Stimulated activated naive CD4-positive, alpha-beta T cell treated with Interleukin-2 at 50 U/mL for 16 hours (primary cell): ENCODE results near the gene ASB9.
"Not testable (repeated sequence)": the region's sequence is repeated elsewhere in the genome, so short reads cannot be mapped to it uniquely, and the experiment has no call there.

ENCODE experiments used
- DNase-seq: peaks from one replicate; lab custom pipeline; 2025; lab: John Stamatoyannopoulos, UW

ASB9 gene

DNA sequence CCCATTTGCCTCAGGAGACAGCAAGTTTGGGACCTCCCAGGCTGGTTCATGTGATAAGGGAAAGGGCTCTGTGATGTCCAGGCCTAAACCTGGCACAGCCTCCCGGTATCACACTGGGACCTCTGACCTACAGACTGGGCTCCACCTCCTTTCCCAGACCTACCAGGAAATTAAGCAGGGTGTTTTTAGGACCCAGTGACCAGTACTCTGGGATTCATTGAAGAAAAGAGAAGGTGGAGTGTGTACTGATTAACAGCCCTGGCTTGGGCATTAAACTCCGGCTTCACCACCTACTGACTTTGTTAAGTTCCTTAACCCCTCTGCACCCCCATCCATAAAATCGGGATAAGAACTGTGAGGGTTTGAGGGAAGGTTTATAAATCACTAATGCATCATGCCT, 28.6 kb downstream of the ASB9 start:
- no peak for DNase-seq

DNA sequence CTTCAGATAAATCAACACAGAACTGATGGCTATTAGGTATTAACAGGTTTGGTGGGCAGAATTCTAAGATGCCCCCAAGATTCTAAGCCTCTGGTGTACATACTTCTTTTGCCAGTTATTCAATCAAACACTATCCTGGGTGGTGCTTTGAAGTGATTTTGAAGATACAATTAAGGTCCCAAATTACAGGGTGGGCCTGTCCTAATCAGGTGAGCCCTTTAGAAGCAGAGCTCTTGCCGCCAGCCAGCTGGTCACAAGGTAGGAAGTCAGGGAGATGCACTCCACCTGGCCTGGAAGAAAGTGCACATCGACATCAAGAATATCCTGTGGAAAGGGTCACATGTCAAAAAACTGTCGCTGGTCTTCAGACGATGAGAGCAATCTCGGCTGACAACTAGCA, 29.5 kb downstream of the ASB9 start:
- no peak for DNase-seq

DNA sequence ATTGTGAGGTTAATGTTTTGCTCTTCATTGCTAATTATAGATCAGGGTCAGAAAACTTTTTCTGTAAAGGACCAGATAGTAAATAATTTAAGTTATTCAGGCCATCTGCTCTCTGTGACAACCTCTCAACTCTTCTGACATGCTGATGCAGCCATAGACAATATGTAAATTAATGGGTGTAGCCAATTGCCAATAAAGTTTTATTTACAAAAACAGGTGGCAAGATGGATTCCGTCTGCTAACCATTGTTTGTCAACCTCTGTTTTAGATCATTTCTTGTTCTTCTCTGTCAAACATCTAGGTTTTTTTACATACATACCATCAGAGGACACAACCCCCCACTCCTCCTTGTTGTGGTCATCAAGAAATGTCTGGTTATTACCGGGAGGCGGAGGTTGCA, 33.7 kb downstream of the ASB9 start:
- no peak for DNase-seq

DNA sequence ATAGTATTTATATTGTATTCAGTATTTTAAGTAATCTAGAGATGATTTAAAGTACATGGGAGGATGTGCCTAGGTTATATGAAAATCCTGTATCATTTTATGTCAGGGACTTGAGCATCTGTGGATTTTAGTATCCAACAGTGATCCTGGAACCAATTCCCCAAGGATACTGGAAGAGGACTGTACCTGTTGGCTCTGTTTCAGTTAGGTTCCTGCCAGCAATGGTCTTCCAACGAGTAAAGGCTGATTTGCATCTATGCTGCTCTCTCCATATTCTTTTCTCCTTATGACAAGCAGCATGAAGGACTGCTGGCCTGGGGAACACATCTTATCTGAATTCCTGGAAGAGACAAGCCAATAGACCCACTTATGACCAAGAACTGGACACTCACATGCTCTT, 34.9 kb downstream of the ASB9 start:
- DNase-seq: no peak

DNA sequence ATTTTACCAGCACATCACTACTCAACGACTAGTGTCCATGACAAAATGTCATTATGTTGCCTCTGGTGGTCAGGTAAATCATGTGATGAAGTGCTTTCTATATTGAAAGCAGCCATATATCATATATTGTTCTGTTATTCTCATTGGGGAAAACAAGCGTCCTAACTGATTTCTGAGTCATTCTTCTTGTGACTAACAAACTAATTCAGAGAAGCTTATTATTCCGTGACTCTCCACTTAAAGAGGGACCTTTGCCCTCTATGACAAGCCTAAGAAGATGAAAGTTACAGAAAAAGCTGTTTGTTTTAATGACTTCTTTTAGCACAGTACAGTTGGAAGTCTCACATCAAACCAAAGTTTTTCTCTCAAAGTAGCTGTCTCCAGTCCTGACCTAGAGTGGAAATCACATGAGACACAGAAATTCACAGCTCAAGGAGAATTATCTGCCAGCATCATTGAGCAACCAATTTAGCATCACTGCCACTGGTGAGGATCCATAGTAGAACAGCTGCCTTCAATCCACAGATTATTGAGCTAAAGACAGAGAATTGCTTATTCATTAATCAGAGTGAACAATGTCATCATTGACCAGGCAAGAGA, 36.4 kb downstream of the ASB9 start:
- no peak for DNase-seq

DNA sequence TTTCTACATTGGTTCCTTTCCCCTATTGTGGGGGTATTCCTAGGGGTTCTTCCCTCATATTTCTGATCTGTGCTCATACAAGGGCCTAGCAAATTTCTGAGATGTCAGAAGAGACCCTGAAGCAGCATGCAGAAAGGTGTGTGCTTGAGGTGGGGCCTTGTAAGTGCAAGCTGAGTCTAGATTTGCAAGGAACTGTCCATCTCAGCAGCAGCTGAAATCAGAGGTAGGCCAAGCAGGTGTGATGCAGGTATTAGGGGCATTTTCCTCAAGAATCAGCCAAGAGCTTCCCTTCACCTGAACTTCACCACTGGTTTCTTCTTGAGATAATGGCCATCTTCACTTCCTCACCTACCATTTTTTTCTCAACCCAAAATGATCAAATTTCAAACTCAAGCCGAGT, 45.1 kb downstream of the ASB9 start:
- DNase-seq: no peak

DNA sequence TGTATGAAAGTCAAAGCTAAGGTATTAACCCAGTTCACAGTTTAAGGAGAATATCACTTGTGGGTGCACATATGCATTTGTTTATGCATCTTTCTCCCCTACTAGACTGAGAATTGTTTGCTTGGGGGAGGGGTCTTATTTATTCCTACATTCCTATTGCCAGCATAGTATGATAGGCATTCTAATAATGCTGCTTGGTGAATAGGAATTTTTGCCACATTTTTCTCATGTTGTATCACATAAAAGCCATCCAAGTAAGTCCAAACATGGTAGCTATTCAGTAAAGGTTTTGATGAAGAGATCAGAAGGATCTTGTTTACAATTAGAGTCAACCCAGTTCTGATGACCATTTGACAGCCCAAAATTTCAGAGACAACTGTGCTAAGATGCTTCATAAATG, 48.6 kb downstream of the ASB9 start:
- DNase-seq: no peak

DNA sequence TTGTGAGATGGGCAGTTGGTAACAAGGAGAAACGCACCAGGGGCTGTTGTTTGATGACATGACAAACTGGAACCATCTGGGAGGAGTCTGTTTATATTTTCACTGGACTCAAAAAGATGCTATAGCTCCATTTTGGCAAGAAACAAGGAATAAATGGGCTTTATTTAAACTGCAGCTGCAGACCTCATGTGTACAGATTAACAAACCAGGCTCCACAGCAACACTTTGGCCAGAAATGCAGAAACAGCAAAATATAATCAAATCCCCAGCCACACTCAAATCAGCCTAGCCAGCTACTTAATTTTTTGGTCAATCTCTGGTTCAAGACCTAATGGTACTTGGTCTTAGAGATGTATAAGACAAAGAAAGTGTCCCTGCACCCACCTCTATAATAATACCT, 52.7 kb downstream of the ASB9 start:
- DNase-seq: no peak

DNA sequence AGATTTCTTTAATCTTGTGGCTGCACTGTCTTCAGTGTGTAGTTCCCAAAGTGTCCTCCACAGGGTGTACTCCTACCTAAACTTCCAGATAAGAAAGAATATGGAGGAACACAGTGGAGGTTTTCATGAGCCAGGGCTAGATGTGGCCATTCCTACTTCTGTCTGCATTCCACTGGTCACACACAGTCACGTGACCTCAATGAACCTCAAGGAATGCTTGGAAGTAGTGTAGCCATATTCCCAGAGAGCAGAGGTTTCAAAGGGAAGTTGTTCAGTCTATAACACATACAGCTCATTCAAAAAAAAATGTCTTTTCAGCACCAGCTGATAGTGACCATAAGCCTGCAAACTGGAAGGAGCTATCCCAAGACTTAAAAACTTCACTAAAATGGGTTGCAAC, 53.6 kb downstream of the ASB9 start:
- no peak for DNase-seq

DNA sequence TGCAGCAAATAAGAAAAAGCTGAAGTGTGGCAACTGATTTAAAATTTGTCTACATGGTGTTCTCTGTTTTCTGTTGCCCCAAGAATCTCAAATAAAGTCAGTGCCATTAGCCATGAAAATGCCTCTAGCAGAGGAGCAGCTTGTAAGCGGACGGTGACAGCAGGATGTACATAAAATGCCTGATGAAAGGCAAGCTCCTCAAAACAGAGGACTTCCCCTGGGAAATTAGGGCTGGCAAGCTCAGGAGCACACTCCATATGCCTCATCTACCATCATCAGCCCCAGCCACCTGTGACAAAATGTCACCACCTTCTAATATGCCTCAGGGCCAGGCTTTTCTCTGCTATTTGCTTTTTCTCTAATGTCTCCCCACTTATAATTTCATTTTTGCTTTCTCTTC, 54.5 kb downstream of the ASB9 start:
- no peak for DNase-seq

DNA sequence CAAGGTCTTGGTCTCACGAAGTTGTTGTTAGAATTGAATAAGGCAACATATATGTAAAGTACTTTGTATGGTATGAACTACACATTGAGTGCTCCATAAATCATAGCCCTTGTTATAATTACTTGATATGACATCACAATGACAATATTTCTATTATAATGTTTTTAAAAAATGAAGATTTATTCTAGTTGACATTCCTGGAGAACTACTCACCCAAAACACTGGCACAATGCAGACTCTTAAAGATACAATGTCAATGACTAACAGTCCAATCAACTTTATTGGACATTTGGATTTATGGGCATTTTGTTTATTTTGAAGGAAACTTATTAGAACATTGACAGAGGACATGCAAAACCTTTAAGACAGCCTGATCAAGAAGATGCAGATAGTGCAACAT, 55.3 kb downstream of the ASB9 start:
- DNase-seq: no peak

DNA sequence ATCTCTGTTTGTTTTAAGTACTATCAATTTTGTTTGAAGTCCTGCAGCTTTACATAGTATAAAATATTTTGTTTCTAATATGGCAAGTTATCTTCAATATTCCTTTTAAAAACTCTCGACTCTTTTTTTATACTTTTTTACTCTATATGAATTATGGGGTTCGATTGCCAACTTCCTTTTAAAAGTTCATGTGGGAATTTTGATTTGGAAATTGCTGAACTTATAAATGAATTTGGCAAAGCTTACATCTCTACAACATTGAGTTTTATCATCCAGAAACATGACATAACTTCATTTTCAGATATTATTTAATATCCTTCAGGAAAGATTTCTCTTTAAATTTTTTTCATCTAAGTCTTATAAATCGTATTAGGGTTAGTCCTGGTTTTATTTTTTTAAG, 60.8 kb downstream of the ASB9 start:
- no peak for DNase-seq

DNA sequence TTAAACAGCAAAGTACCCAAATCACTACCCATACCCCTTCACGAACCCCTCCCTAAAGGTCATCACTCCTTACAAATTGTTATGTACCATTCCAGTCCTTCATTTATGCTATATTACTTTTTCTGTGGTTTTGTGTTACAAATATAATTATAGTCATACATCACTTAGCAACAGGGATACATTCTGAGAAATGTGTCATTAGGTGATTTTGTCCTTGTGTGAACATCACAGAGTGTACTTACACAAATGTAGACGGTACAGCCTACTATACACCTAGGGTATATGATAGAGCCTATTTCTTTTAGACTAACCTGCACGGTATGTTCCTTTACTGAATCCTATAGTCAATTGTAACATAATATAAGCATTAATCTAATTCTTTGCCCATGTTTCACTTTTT, 61.9 kb downstream of the ASB9 start:
- no peak for DNase-seq

DNA sequence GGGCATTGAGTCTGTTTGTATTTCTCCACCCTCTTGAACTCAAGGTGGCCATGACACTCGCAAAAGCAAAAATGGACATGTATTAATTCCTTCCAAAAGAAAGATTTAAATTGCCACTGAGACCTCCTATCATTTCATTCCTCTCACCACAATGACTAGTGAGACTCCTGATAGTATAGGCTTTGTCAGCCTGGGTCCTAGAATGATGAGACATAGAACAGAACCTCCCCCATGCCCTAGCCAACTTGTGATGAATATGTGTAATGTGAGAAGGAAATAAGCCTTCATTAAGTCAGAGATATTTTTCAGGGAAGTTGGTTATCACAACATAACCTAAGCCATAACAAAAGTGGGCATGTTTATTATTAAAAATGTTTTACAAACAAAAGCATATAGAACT, 62.5 kb downstream of the ASB9 start:
- DNase-seq: no peak

DNA sequence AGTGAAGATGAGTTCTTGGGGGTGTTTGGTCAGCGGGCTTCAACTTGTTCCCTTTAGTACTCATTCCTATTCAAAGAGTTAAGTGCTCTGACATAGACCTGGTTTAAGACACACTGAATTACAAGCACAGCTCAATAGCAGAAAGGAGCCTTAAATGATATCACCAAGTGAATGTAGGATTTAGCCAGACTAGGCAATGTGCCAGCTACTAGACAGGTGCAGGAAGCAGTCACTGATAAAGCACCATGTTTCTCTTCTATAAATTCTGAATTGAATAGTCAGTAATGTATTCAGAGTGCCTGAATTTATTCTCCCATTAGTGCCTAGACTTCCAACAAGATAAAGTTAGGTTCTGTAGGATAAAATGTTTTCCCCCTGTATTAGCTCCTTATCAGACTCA, 63.6 kb downstream of the ASB9 start:
- DNase-seq: no peak

DNA sequence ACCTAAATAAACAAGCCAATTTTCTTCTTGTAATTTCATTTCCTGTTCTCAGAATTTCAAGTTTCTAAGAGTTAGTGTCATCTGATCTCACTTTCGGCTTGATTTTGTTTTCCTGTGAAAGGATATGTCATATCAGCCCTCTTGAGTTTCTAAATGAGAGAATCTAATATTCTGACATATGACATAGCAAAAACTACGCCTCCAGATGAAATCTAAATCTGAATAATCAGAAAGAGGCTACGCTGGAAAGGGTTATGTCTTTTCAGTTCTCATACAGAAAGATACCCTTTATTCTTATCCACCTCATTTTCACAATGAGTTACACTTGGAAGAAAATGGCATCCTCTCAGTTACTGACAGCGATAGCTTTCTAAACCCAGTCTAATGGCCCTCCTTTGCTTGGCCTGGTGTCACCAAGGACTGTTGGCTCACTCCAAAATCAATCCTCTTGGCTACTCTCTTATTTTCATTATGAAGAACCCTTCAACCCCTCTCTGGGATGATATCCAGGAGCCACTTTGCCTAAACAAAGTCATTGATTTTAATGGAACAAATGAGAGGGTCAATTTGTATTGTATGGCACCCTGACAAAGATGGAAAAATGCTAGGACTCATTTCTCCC, 65.6 kb downstream of the ASB9 start:
- DNase-seq: no peak

DNA sequence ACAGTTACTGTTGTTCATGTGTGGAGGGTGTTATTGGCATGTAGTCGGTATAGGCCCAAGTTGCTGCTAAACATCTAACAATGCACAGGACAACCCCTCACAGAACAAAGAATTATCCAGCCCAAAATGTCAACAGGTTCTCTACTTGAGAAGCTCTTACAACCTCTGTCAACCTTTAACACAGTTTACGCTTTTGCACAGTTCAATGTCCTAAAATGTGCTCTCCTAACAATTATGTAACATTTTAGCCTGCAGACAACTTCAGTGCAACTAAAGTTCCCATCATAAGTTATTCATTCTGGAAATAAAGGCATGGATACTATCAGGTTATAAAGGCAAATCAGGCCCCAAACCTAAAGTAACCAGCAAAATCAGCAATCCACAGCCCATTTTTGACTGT, 66.2 kb downstream of the ASB9 start:
- DNase-seq: no peak

DNA sequence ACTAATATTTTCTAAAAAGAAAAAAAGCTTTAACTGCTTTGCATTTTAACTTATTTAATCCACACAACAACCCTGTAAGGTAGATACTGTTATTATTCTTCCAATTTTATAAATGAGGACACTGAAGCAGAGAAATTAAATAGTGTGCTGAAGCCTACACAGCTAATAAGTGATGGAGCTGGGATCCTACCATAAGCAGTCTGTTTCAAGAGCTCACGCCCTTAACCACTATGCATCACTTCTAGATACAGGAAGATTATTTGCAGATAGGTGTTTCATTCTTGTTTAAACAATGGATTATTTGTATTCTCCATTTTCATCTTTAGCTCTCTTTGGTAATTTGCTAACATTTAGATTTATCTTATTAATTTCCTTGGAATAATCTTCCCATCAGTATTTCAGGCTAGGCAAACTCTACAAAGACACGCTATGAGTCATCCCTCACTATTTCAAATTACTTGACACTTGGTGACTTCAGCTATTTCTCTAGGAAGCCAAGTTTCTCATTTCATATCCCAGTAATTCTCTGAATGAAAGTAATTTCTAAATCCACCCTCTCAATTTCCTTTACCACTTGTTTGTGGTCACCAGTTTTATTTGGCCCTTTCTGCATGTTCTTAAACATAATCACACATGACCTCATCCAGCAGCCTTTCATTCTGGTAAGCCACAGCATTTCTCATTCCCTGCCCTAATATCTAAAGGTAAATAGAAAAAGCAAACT, 67.3 kb downstream of the ASB9 start:
- DNase-seq: no peak

DNA sequence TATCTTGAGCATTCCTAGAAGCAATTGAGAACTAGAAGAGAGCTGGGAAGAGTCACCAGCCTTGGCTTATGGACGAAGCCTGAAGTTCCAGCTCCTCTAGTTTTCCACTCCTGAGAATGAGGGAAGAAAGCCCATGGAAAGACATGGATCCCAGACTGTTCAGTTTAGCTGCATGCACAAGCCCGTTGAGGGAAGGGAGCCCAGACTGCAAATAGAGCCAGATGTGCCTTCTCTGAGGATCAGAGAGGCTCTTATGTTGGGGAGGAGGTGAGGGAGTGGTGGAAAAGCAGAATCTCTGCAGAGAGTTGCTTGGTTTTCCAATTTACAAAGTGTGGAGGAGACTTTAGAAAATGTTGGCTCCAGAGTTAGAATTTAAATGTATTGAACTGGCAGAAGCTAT, 69.0 kb downstream of the ASB9 start:
- no peak for DNase-seq

DNA sequence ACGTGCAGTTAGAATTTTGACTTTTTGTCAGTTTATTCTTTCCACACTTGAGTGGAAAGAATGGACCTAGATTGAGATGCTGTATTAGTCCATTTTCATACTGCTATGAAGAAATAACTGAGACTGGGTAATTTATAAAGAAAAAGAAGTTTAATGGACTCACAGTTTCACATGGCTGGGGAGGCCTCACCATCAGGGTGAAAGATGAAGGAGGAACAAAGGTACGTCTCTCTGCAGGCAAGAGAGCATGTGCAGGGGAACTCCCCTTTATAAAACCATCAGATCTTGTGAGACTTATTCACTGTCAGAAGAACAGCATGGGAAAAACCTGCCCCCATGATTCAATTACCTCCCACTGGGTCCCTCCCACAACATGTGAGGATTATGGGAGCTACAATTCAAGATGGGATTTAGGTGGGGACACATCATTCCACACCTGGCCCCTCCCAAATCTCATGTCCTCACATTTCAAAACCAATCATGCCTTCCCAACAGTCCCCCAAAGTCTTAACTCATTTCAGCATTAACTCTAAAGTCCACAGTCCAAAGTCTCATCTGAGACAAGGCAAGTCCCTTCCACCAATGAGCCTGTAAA, 71.2 kb downstream of the ASB9 start:
- not testable (repeated sequence) for DNase-seq

DNA sequence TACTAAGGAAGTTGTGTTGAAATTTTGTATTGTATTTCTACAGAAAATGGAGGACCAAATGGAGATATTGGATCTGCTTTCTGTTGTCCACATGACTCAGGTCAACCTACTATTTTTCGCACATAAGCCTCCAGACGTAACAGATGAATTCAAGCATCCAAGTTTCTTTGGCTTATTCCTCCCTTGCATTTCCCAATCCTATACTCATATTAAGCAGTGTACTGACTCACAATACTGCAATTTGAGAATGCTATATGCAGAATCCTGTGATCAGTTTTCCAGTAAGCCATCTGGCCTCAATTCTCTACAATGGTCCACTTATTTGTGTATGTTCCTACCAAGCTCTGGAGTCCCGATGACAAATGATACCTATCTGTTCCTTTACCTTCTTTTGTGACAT, 75.7 kb downstream of the ASB9 start:
- DNase-seq: no peak
